Erythroblast (primary cell): ENCODE results near the gene OR10G8.

ENCODE experiments used
- GATA1 ChIP-seq: IDR thresholded peaks from 2 replicates; pipeline ENCODE4 v1.6.1; 2011; ENCODE audit warnings: low read depth, mild to moderate bottlenecking, control low read depth, low read length, moderate library complexity
- POLR2A ChIP-seq: IDR thresholded peaks from 2 replicates; pipeline ENCODE4 v1.6.1; 2011; ENCODE audit warnings: mild to moderate bottlenecking, low read length

DNA sequence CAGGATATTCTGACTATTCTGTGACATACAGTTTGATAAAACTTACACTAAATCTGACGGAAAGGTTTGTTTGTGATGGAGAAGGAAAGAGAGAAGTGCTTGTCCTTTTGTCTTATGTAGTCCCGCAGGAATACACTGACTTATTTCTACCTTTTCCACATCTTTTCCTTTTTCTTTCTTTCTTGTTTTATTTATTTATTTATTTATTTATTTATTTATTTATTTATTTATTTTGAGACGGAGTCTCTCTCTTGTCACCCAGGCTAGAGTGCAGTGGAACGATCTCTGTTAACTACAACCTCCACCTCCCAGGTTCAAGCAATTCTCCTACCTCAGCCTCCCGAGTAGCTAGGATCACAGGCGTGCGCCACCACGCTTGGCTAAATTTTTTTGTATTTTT, 45.5 kb downstream of the OR10G8 start:
- TF ChIP-seq POLR2A (no peak), GATA1 (no peak)
